ENCODE data around the gene PHYKPL. TPM values are rescaled to one million over a fixed set of nuclear protein-coding genes. Genes with fewer than 3 reads are reported as not detected.

PHYKPL gene
- total RNA-seq, 1 experiment from 2014 or later: 48.8 TPM

DNA sequence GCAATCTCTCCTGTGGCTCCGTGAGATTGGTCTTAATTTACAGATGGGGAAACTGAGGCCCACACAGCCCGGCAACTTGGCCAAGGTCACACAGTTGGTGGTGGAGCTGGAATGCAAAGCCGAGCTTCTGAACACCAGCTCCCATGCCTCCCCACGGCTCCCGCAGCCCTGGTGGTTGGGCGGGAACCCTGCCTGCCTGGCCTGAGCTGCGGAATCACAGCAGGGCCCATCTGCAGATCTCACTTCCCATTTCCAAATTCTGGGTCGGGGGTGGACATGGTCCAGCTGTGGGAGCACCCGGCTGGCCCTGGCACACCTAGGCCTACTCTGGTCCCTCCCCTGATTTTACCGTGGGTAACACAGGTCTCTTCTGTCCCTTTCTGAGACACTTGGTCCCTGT, 35.3 kb upstream of the PHYKPL start:
- Histone ChIP-seq H3T11ph (ENCODE audit: low read length) (no peak overlapping the region), H3K18ac (ENCODE audit: insufficient read length, low read depth, low read length) (no peak overlapping the region), H3K27me3 (ENCODE audit: insufficient read depth, low read length) (no peaks in the 10 kb centered on the region; the same call in 1 of the 2 replicates), H3K4me1 (ENCODE audit: insufficient read depth, low read length) (no peaks in the 10 kb centered on the region), H3K9ac (ENCODE audit: extremely low read depth, insufficient read length, low read length) (no peak overlapping the region), H3K4me2 (ENCODE audit: insufficient read depth, insufficient read length, low read length) (no peak overlapping the region), H4K8ac (replicated peaks; ENCODE audit: insufficient read length, low read depth, low read length) (no peak overlapping the region), H2AK5ac (ENCODE audit: insufficient read length, low read length) (no peak overlapping the region), H3K79me1 (ENCODE audit: insufficient read depth, low read depth, low read length, poor library complexity, severe bottlenecking) (no peaks in the 10 kb centered on the region), H3K9me3 (ENCODE audit: control insufficient read depth, low read depth, low read length) (no peaks in the 10 kb centered on the region), H3K4ac (ENCODE audit: low read depth, low read length) (no peak overlapping the region), H2BK5ac (ENCODE audit: insufficient read length, low read length) (no peak overlapping the region), H2BK120ac (ENCODE audit: low read depth, low read length, poor library complexity, severe bottlenecking) (no peak overlapping the region), H2BK12ac (ENCODE audit: insufficient read length, low read depth, low read length) (no peak overlapping the region), H3K14ac (ENCODE audit: insufficient read depth, low read length) (no peak overlapping the region), H3K27ac (ENCODE audit: insufficient read length, low read depth, low read length) (no peak overlapping the region), H2BK20ac (ENCODE audit: low read depth, low read length, poor library complexity, severe bottlenecking) (no peak overlapping the region), H3K79me2 (ENCODE audit: insufficient read depth, low read length) (no peaks in the 10 kb centered on the region), H3K23me2 (ENCODE audit: insufficient read length, low read depth, low read length, poor library complexity, severe bottlenecking) (no peaks in the 10 kb centered on the region), H4K5ac (ENCODE audit: insufficient read length, low read depth, low read length) (no peak overlapping the region), H3K23ac (ENCODE audit: insufficient read length, low read depth, low read length) (no peak overlapping the region), H4K20me1 (ENCODE audit: control insufficient read depth, insufficient read depth, insufficient read length) (no peaks in the 10 kb centered on the region), H2AFZ (ENCODE audit: low read length) (no peak overlapping the region), H4K91ac (ENCODE audit: insufficient read length, low read depth, low read length) (no peak overlapping the region), H3K56ac (ENCODE audit: insufficient read length, low read depth, low read length) (no peak overlapping the region), H2BK15ac (ENCODE audit: low read depth, low read length) (no peak overlapping the region)
- H3K27ac Mint-ChIP-seq: no peak overlapping the region
- TF ChIP-seq, protein P1, sequence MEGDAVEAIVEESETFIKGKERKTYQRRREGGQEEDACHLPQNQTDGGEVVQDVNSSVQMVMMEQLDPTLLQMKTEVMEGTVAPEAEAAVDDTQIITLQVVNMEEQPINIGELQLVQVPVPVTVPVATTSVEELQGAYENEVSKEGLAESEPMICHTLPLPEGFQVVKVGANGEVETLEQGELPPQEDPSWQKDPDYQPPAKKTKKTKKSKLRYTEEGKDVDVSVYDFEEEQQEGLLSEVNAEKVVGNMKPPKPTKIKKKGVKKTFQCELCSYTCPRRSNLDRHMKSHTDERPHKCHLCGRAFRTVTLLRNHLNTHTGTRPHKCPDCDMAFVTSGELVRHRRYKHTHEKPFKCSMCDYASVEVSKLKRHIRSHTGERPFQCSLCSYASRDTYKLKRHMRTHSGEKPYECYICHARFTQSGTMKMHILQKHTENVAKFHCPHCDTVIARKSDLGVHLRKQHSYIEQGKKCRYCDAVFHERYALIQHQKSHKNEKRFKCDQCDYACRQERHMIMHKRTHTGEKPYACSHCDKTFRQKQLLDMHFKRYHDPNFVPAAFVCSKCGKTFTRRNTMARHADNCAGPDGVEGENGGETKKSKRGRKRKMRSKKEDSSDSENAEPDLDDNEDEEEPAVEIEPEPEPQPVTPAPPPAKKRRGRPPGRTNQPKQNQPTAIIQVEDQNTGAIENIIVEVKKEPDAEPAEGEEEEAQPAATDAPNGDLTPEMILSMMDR (conservative IDR thresholded peaks at IDR 0.05): no peak
- H3K4me3 Mint-ChIP-seq: no peak overlapping the region
- H3K36me3 Mint-ChIP-seq (ENCODE audit: insufficient read depth in 1 of 3, low read depth in 3 of 3): no peaks in the 10 kb centered on the region; a peak in 1 of 7 replicates
- no peaks in the 10 kb centered on the region for H3K4me1 Mint-ChIP-seq
- H3K27me3 Mint-ChIP-seq (ENCODE audit: low read depth): peaks cover 9% of the 10 kb centered on the region
- DNase-seq: no peak
- no CpG with 5 or more reads among the region's 10 CpGs for WGBS (ENCODE audit: extremely low coverage, insufficient read length, low lambda C conversion rate)
- H3K9me3 Mint-ChIP-seq: no peaks in the 10 kb centered on the region; a peak in 1 of 5 replicates
